Measurements from ENCODE around the gene NOL4L.

Gene NOL4L

GRCh38 chr20:32597714-32598113 lies 12.6 kb upstream of the NOL4L start:
- TF ChIP-seq ARNTL (CRISPR knock-in tag; IDR thresholded peaks at IDR 0.05; ENCODE audit: borderline replicate concordance, low read depth) (no peak), ZFP30 (CRISPR knock-in tag; IDR thresholded peaks at IDR 0.05) (no peak), TCF4 (CRISPR knock-in tag; IDR thresholded peaks at IDR 0.05; ENCODE audit: borderline replicate concordance) (no peak), BACH2 (CRISPR knock-in tag; IDR thresholded peaks at IDR 0.05; ENCODE audit: borderline replicate concordance) (no peak), GLIS3 (CRISPR knock-in tag; IDR thresholded peaks at IDR 0.05) (no peak), CSRNP3 (CRISPR knock-in tag; IDR thresholded peaks at IDR 0.05) (no peak), ZNF70 (CRISPR knock-in tag; IDR thresholded peaks at IDR 0.05) (no peak), PPARA (CRISPR knock-in tag; IDR thresholded peaks at IDR 0.05; ENCODE audit: borderline replicate concordance) (no peak), CREB5 (CRISPR knock-in tag; IDR thresholded peaks at IDR 0.05; ENCODE audit: low read depth) (no peak), CSDC2 (CRISPR knock-in tag; IDR thresholded peaks at IDR 0.05) (no peak), PATZ1 (CRISPR knock-in tag; IDR thresholded peaks at IDR 0.05; ENCODE audit: borderline replicate concordance) (no peak), POU6F1 (CRISPR knock-in tag; IDR thresholded peaks at IDR 0.05; ENCODE audit: borderline replicate concordance, low read depth) (no peak)
- no peak for ATAC-seq

DNA sequence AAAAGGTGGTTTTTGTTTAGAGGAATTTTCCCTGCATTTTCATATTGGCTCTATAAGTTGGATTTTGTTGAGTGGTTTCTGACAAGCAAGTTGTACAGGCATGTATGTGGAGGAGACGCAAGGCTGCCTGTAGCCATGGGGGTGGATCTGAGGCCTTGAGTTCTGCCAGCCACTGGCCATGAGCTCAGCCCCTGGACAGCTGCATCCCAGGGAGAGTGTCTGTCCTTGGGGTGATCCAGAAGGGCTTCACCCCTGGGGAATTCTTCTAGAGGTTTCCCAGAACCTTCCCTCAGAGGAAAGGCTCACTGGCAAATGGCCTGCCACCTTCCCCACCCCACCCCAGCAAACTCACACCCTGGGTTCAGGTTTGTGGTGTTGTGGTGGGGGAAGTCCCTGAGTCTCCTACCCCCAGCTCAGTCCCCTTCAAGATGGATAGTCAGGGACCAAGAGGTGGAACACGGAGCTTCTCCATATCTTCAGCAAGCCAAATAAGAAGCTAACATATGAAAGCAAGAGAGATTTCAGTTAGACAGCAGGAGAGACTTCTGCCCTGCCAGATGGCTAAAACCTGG lies 11.6 kb upstream of the NOL4L start:
- TF ChIP-seq CSDC2 (CRISPR knock-in tag; IDR thresholded peaks at IDR 0.05) (no peak), ISL1 (CRISPR knock-in tag; IDR thresholded peaks at IDR 0.05) (no peak), TCF4 (CRISPR knock-in tag; IDR thresholded peaks at IDR 0.05; ENCODE audit: borderline replicate concordance) (no peak), ARNTL (CRISPR knock-in tag; IDR thresholded peaks at IDR 0.05; ENCODE audit: borderline replicate concordance, low read depth) (no peak), ZFP30 (CRISPR knock-in tag; IDR thresholded peaks at IDR 0.05) (no peak), OSR1 (CRISPR knock-in tag; IDR thresholded peaks at IDR 0.05) (no peak), RARB (CRISPR knock-in tag; IDR thresholded peaks at IDR 0.05) (no peak), CSRNP3 (CRISPR knock-in tag; IDR thresholded peaks at IDR 0.05) (no peak), PPARA (CRISPR knock-in tag; IDR thresholded peaks at IDR 0.05; ENCODE audit: borderline replicate concordance) (no peak), ZC3H10 (CRISPR knock-in tag; IDR thresholded peaks at IDR 0.05) (no peak), ZNF70 (CRISPR knock-in tag; IDR thresholded peaks at IDR 0.05) (no peak), POU6F1 (CRISPR knock-in tag; IDR thresholded peaks at IDR 0.05; ENCODE audit: borderline replicate concordance, low read depth) (no peak), SNAI2 (CRISPR knock-in tag; IDR thresholded peaks at IDR 0.05) (no peak), ZNF565 (CRISPR knock-in tag; conservative IDR thresholded peaks at IDR 0.05; ENCODE audit: low read depth) (no peak)
- TF ChIP-seq, protein P1, sequence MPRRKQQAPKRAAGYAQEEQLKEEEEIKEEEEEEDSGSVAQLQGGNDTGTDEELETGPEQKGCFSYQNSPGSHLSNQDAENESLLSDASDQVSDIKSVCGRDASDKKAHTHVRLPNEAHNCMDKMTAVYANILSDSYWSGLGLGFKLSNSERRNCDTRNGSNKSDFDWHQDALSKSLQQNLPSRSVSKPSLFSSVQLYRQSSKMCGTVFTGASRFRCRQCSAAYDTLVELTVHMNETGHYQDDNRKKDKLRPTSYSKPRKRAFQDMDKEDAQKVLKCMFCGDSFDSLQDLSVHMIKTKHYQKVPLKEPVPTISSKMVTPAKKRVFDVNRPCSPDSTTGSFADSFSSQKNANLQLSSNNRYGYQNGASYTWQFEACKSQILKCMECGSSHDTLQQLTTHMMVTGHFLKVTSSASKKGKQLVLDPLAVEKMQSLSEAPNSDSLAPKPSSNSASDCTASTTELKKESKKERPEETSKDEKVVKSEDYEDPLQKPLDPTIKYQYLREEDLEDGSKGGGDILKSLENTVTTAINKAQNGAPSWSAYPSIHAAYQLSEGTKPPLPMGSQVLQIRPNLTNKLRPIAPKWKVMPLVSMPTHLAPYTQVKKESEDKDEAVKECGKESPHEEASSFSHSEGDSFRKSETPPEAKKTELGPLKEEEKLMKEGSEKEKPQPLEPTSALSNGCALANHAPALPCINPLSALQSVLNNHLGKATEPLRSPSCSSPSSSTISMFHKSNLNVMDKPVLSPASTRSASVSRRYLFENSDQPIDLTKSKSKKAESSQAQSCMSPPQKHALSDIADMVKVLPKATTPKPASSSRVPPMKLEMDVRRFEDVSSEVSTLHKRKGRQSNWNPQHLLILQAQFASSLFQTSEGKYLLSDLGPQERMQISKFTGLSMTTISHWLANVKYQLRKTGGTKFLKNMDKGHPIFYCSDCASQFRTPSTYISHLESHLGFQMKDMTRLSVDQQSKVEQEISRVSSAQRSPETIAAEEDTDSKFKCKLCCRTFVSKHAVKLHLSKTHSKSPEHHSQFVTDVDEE (CRISPR knock-in tag; IDR thresholded peaks at IDR 0.05), result no peak
- ATAC-seq, result no peak

Data from SK-N-SH treated with all-trans-retinoic acid at 6 μM for 48 hours (cell line).